Muscle layer of duodenum (tissue), 2 donors: Measurements from ENCODE around the gene SPHK2.

Source experiments
- H3K27ac ChIP-seq: one replicate; pipeline ENCODE4 v1.7.0; 2013; ENCODE audit warnings: mild to moderate bottlenecking, low read length
- H3K27me3 ChIP-seq: one replicate; pipeline ENCODE4 v1.7.0; 2013; ENCODE audit warnings: low read depth, mild to moderate bottlenecking, control low read depth, low read length
- H3K36me3 ChIP-seq, 2 donors: one replicate each; pipeline ENCODE4 v1.7.0; 2013; ENCODE audit warnings: low read length in 2 of 2, control low read depth in 1 of 2, mild to moderate bottlenecking in 1 of 2; ENCODE audit not compliant: insufficient read depth in 2 of 2, control insufficient read depth in 1 of 2
- H3K4me1 ChIP-seq, 2 donors: one replicate each; pipeline ENCODE4 v1.7.0; 2013; ENCODE audit warnings: low read length in 2 of 2, mild to moderate bottlenecking in 2 of 2, control low read depth in 1 of 2, moderate library complexity in 1 of 2; ENCODE audit not compliant: insufficient read depth in 2 of 2, control insufficient read depth in 1 of 2
- H3K4me3 ChIP-seq, 2 donors: one replicate each; pipeline ENCODE4 v1.7.0; 2013; ENCODE audit warnings: low read length in 2 of 2, low read depth in 1 of 2, mild to moderate bottlenecking in 1 of 2
- H3K9me3 ChIP-seq, 2 donors: one replicate each; pipeline ENCODE4 v1.7.0; 2013; ENCODE audit warnings: low read length in 2 of 2, control low read depth in 1 of 2, mild to moderate bottlenecking in 1 of 2; ENCODE audit not compliant: control insufficient read depth in 1 of 2
- donor health status: healthy.

The SPHK2 gene

DNA sequence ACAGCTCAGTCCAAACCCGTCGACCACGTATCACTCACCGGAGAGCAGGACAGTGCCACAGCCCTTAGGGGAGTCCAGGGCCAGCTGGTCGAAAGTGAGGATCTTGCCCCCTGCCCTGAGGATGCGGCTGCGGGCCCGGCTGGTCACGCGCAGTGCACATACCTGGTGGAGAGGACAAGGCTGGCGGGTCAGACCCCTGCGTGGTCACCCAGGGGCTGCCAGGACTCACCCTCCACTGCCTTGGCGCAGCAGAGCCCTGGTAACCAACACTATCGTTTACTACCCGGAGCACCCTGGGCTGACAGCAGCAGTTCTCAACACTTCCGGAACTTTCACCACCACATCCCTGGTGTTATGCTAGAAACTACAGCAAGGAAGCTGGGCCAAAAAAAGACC is 3.3 kb upstream of the SPHK2 start:
- Histone ChIP-seq H3K4me1 (peaks cover 11 to 36% of the 10 kb centered on the region in 2 donors), H3K27me3 (no peaks in the 10 kb centered on the region), H3K9me3 (no peaks in the 10 kb centered on the region), H3K36me3 (peaks cover 16 to 31% of the 10 kb centered on the region in 2 donors), H3K4me3 (no peak overlapping the region), H3K27ac (peak overlapping the region; percentile 8)

DNA sequence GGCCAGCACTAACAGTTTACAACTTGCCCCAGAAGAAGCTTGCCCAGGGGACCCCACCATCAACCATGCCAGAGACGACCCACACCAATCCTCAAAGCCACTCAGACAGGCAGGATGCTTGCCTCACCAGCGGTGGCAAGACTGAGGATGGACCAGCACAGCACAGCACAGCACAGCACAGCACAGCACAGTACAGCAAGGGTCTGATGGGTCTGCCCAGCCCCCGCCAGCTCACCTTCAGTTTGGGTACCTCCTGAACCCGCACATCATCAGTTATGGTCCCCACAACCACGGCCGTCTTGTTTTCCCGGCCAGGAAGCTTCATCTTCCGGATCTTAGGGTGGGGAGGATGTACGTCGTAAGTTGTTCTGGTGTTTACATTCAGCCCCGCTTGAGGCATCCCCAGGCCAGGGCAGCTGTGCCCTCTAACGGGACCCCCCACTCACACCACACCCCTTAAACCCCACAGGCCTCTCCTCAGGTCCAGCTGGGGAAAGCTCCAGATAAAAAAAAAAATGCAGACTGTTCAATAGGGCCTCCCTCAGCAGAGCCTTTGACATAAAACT is 2.7 kb upstream of the SPHK2 start:
- no peaks in the 10 kb centered on the region for H3K9me3 ChIP-seq
- no peaks in the 10 kb centered on the region for H3K27me3 ChIP-seq
- H3K36me3 ChIP-seq = peaks cover 16 to 31% of the 10 kb centered on the region in 2 donors
- no peak overlapping the region for H3K4me3 ChIP-seq
- peaks cover 11 to 36% of the 10 kb centered on the region in 2 donors for H3K4me1 ChIP-seq
- H3K27ac ChIP-seq = peak overlapping the region; percentile 87

DNA sequence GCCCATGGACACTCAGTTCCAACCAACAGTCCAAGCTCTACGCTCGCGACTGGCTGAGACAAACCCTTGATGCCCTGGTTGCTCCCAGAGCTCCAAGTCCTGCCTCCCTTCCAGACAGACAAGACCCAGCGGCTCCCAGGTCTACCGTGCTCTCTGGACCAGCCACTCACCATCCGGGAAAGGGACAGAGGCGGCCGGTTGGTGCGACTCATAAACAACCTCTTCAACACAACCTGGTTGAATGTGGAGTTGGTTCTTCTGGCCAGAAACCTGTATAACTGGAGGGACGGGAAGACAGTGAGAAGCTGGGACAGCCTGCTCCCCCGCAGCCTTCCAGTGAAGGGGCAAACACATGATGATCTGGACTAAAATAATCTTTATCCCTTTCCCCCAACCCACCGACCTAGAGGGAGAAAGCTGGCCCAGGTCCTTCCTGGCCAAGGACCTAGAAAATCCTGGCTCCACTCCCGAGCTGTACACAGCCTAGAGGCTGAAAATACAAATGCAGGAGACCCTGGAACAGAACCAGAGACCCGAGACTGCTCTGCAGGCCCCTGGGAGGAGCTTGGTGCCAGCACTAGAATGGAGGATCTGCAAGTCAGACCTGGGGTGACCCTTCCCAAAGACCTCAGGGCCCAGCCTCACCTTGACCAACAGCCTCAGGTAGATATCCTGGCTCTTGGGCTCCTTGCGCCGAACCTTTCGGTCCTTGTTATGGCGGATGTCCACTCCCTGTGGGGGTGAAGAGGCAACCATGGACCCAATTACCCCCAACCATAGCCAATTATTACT is 2.0 kb upstream of the SPHK2 start:
- Histone ChIP-seq H3K9me3 (no peaks in the 10 kb centered on the region), H3K4me3 (peak overlapping the region; percentile 93 to 97), H3K36me3 (peaks cover 16 to 31% of the 10 kb centered on the region in 2 donors), H3K27me3 (no peaks in the 10 kb centered on the region), H3K27ac (peak overlapping the region; percentile 87), H3K4me1 (peaks cover 11 to 36% of the 10 kb centered on the region in 2 donors)

GRCh38 chr19:48618278-48618915 is 909 bp upstream of the SPHK2 start:
- H3K4me1 ChIP-seq = peaks cover 14 to 40% of the 10 kb centered on the region in 2 donors
- no peaks in the 10 kb centered on the region for H3K27me3 ChIP-seq
- no peaks in the 10 kb centered on the region for H3K9me3 ChIP-seq
- H3K36me3 ChIP-seq = peaks cover 16 to 31% of the 10 kb centered on the region in 2 donors
- H3K27ac ChIP-seq = peak overlapping the region; percentile 87
- H3K4me3 ChIP-seq = peak overlapping the region; percentile 93 to 97

DNA sequence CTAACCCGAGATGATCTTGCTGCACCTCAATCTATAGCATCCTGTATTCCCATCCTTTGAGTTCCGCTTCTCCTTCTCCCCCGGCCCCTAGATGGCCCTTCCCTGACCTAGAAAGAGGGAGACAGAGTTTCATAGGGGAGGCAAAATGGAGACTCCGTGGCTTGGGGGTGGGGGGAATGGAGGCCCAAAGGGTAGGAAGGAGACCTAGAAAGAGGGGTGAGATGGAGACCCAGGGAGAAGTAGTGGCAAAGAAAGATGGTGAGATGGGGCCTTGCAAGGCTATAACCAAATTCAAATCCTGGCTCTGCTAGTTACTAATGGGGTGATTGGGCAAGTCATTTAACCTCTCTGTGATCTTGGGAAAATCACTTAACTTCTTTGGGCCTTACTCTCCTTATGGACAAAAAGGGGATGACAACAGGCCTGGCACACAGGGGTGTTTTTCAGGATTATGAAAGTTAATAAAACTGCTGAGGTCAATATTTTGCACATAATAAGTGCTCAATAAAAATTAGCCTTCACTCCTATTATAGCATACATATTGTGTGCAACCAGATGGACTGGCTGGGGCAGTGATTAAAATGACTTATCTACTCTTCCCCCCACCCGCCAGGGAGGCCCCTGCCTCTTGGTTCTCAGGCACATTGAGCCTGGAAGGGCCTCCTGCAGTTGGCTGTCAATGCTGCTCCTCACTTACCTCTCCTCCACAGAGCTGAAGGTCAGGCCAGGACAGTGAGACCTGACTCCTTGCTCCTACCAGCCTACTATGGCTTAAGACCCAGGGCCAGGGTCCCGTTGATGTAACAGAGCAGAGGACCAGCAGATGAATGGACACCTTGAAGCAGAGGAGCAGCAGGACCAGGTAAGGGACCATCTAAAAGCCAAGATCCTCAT is 633 bp downstream of the SPHK2 start:
- Histone ChIP-seq H3K4me3 (peak overlapping the region; percentile 81 to 93), H3K9me3 (no peaks in the 10 kb centered on the region), H3K27ac (peak overlapping the region; percentile 97), H3K36me3 (peaks cover 16 to 28% of the 10 kb centered on the region in 2 donors), H3K4me1 (peaks cover 19 to 52% of the 10 kb centered on the region in 2 donors), H3K27me3 (no peaks in the 10 kb centered on the region)

GRCh38 chr19:48623556-48624066 is 4.3 kb downstream of the SPHK2 start:
- Histone ChIP-seq H3K4me1 (peaks cover 8 to 34% of the 10 kb centered on the region in 2 donors), H3K27me3 (no peaks in the 10 kb centered on the region), H3K9me3 (no peaks in the 10 kb centered on the region), H3K36me3 (peaks cover 0 to 8% of the 10 kb centered on the region in 2 donors), H3K4me3 (peak overlapping the region; percentile 50), H3K27ac (peak overlapping the region; percentile 56)

DNA sequence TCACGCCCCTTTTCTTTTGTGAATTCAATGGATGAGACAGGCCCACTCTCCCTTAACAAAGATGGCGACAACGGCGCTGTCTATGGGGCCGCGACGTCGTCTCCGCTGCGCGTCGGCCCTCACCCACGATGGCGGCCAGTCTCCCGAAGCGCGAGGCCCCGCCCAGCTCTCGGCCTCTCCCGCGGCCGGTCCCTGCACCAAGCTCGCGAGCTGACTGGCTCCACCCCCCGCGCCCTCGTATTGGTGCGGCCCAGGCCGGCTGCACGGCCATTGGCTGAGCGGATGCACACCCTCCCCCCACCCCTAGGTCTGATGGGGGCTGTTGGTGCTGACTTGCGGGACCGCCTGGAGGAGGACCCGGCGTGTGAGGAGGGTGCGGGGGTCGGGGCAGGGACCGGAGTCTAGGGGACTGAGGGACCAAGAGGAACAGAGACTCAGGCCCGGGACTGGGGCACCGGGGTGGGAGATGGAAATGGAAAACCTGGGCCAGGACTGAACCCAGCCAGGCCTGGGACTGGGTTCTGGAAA is 4.8 kb downstream of the SPHK2 start:
- Histone ChIP-seq H3K4me3 (peak overlapping the region; percentile 50), H3K4me1 (peaks cover 8 to 34% of the 10 kb centered on the region in 2 donors), H3K27ac (peak overlapping the region; percentile 67), H3K27me3 (no peaks in the 10 kb centered on the region), H3K9me3 (no peaks in the 10 kb centered on the region), H3K36me3 (peaks cover 0 to 8% of the 10 kb centered on the region in 2 donors)

DNA sequence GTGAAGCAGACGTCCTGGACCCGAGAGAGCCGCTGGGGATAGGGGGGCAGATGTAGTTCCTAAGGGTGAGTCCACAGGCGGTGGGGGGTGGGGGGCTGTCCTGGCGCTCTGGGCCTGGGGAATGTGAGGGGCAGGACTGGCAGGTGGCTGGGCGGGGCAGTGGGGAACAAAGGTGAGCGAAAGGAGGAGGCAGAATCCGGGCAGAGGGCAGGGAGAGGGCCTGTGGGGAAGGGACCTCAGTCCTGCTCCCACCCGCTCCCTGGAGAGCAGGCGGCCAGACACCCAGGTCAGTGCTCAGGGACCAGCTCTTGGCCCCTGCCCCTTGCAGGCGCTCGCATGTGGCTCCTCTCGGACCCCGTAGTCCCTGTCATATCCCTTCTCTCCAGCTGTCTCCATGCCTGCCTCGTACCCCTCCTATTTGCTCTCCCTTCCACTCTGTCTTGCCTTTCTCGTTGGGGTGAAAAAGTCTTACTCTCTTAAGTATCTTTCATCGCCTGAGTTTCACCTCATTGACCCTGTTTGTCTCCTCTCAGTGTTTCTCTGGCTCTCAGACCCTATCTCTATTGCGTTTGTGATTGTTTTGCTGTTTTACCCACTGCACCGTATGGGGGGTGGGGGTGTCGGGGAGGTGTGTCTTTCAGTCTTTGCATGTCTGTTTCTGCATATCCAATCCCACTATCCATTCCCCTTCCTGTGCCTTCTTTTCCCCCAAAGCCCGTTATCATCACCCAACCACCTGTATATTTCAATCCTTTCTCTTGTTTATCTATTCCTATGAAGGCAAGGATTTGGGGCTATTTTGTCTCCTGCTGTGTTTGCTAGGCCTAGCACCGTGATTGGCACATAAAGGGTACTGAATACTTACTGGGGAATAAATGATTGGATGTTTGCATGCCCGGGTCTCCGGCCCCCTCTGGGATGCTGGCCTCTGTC is 5.8 kb downstream of the SPHK2 start:
- H3K27ac ChIP-seq = peak overlapping the region; percentile 67
- H3K27me3 ChIP-seq = no peaks in the 10 kb centered on the region
- H3K36me3 ChIP-seq = peaks cover 0 to 8% of the 10 kb centered on the region in 2 donors
- H3K4me3 ChIP-seq = peak overlapping the region; percentile 48 to 50
- no peaks in the 10 kb centered on the region for H3K9me3 ChIP-seq
- peaks cover 8 to 37% of the 10 kb centered on the region in 2 donors for H3K4me1 ChIP-seq

GRCh38 chr19:48625891-48626327 is 6.6 kb downstream of the SPHK2 start:
- Histone ChIP-seq H3K27ac (no peak overlapping the region), H3K4me1 (peaks cover 8 to 42% of the 10 kb centered on the region in 2 donors), H3K9me3 (no peaks in the 10 kb centered on the region), H3K36me3 (peaks cover 0 to 12% of the 10 kb centered on the region in 2 donors), H3K4me3 (no peak overlapping the region), H3K27me3 (no peaks in the 10 kb centered on the region)
